Suprapubic skin (tissue), 4 donors: Measurements from ENCODE around the gene U2SURP.
A peak's percentile ranks its signal among the peaks of the same experiment; 100 is the strongest.

Experiments
- EP300 ChIP-seq: sonication (generic); formaldehyde crosslinking; IDR thresholded peaks from one replicate; pipeline ENCODE4 v1.6.1; 2017; ENCODE audit warnings: antibody characterized with exemption
- POLR2A ChIP-seq, 2 donors: fragments of 450-650 bp; IDR thresholded peaks; one replicate each; pipeline ENCODE4 v1.6.1; 2017; ENCODE audit warnings: antibody characterized with exemption in 2 of 2, mild to moderate bottlenecking in 2 of 2, moderate library complexity in 2 of 2
- POLR2AphosphoS5 ChIP-seq, 3 donors: sonication (generic); formaldehyde crosslinking; IDR thresholded peaks; one replicate each; pipeline ENCODE4 v1.6.1; 2017; ENCODE audit warnings: antibody characterized with exemption in 3 of 3
- TF ChIP-seq, protein P1 (sequence below), 2 donors: fragments of 200-600 bp in 1 of 2; fragments of 450-650 bp in 1 of 2; sonication (generic) in 1 of 2; IDR thresholded peaks; one replicate each; pipeline ENCODE4 v1.5.1; 2016 to 2019; ENCODE audit warnings: antibody characterized with exemption in 2 of 2, mild to moderate bottlenecking in 1 of 2, moderate library complexity in 1 of 2

DNA sequence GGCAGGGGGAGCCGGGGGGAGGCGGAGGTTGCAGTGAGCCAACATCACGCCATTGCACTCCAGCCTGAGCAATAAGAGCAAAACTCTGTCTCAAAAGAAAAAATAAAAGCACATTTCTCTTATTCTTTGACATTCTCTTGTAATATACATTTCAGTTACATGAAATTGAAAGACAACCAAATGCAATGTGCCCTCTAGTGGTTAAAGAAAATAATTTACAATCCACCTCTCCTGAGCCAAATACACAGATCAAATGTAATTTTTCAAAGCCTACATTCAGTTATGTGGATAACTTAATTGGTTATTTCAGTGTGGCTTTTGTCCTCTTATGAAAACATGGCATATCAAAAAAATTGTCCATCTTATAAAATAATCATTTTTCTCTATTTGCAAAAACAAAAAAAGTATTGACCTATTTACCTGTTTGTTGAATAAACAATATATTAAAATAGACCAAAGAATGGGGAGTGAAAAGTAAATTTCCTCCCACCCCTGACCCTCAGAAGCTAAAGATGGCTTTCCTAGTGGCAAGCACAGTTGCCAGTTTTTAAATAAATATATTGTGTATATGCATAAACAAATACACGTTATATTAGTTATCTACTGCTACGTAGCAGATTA, 14.2 kb upstream of the U2SURP start:
- TF ChIP-seq, protein P1, sequence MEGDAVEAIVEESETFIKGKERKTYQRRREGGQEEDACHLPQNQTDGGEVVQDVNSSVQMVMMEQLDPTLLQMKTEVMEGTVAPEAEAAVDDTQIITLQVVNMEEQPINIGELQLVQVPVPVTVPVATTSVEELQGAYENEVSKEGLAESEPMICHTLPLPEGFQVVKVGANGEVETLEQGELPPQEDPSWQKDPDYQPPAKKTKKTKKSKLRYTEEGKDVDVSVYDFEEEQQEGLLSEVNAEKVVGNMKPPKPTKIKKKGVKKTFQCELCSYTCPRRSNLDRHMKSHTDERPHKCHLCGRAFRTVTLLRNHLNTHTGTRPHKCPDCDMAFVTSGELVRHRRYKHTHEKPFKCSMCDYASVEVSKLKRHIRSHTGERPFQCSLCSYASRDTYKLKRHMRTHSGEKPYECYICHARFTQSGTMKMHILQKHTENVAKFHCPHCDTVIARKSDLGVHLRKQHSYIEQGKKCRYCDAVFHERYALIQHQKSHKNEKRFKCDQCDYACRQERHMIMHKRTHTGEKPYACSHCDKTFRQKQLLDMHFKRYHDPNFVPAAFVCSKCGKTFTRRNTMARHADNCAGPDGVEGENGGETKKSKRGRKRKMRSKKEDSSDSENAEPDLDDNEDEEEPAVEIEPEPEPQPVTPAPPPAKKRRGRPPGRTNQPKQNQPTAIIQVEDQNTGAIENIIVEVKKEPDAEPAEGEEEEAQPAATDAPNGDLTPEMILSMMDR (IDR thresholded peaks at IDR 0.05), result peak; percentile 43 to 53
- TF ChIP-seq POLR2AphosphoS5 (IDR thresholded peaks at IDR 0.05), result no peak
- TF ChIP-seq POLR2A (IDR thresholded peaks at IDR 0.05), result no peak
- no peak for TF ChIP-seq EP300
